GM23248 (cell line): ENCODE data around the gene MGAT4A.

Source experiments
- EZH2 ChIP-seq: fragments of 200-600 bp; sonication (generic); IDR thresholded peaks from 2 replicates; pipeline ENCODE4 v1.6.1; 2018; ENCODE audit warnings: antibody characterized with exemption, mild to moderate bottlenecking; ENCODE audit not compliant: insufficient read depth, poor library complexity, severe bottlenecking
- EZH2phosphoT487 ChIP-seq: fragments of 200-600 bp; sonication (generic); IDR thresholded peaks from 2 replicates; pipeline ENCODE4 v1.6.1; 2018; ENCODE audit warnings: antibody characterized with exemption, moderate library complexity, mild to moderate bottlenecking, low read depth; ENCODE audit not compliant: insufficient read depth

DNA sequence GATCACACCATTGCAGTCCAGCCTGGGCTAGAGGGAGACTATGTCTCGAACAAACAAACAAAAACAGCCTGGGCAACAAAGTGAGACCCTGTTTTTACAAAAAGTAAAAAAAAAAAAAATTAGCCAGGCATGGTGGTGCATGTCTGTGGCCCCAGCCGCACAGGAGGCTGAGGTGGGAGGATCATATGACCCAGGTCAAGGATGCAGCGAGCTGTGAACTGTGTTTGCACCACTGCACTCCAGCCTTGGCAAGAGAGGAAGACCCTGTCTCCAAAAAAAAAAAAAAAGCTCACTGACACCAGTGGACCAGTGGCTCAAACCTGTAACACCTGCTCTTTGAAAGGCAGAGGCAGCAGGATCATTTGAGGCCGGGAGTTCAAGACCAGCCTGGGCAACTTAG, 82.5 kb downstream of the MGAT4A start:
- TF ChIP-seq EZH2 (no peak), EZH2phosphoT487 (no peak)
